ENCODE data around the gene TUBB6.
A peak's percentile ranks its signal among the peaks of the same experiment; 100 is the strongest.

TUBB6 gene

GRCh38 chr18:12315490-12315889, 7.4 kb downstream of the TUBB6 start:
- DNase-seq (ENCODE audit: low read depth): no peak
- no peak overlapping the region for H3K4me3 ChIP-seq (replicated peaks; ENCODE audit: low read depth, low read length)
- no peak for TF ChIP-seq CTCF (IDR thresholded peaks at IDR 0.05; ENCODE audit: low read length, missing control alignments)

- no peak for DNase-seq (ENCODE audit: low read depth)
- TF ChIP-seq CTCF (IDR thresholded peaks at IDR 0.05; ENCODE audit: low read length, missing control alignments): no peak
- no peak overlapping the region for H3K4me3 ChIP-seq (replicated peaks; ENCODE audit: low read depth, low read length)
Measured at GRCh38 chr18:12315911-12316310, 7.9 kb downstream of the TUBB6 start.

GRCh38 chr18:12317664-12318333, 9.8 kb downstream of the TUBB6 start:
- TF ChIP-seq CTCF (IDR thresholded peaks at IDR 0.05; ENCODE audit: low read length, missing control alignments): no peak
- peak; percentile 74 for DNase-seq (ENCODE audit: low read depth)
- no peak overlapping the region for H3K4me3 ChIP-seq (replicated peaks; ENCODE audit: low read depth, low read length)

DNA sequence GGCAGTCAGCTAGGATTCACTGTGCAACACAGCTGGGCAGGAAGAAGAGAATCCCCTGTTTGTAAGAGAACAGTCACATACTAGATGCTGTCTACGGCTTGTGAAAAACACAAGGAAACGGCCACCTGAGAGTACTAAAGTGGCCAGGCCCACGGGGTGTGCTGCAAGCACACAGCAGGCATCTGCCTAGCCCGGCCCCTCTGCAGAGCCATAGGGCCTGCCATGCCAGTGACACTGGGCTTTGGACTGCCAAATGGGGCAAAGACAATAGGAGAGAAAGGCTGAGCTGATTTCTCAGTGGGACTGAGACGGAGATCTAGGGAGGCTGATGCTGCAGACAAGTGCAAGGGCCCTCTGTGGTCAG, 10.3 kb downstream of the TUBB6 start:
- H3K4me3 ChIP-seq (replicated peaks; ENCODE audit: low read depth, low read length): no peak overlapping the region
- TF ChIP-seq CTCF (IDR thresholded peaks at IDR 0.05; ENCODE audit: low read length, missing control alignments): no peak
- no peak for DNase-seq (ENCODE audit: low read depth)

DNA sequence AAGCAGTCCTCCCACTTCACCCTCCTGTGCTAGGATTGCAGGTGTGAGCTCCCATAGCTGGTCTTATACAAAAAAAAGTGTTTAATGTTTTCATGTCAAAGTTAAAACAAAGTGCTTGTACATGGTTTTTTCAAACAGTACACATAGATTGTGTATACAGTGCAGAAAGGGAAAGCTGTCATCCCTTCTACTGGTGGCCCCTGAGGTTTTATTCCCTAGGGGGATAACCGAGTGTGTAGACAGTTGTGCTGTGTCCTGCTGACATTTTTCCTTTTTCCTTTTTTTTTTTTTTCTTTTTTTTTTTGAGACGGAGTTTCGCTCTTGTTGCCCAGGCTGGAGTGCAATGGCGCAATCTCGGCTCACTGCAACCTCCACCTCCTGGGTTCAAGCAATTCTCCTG, 10.8 kb downstream of the TUBB6 start:
- no peak for TF ChIP-seq CTCF (IDR thresholded peaks at IDR 0.05; ENCODE audit: low read length, missing control alignments)
- no peak for DNase-seq (ENCODE audit: low read depth)
- H3K4me3 ChIP-seq (replicated peaks; ENCODE audit: low read depth, low read length): no peak overlapping the region

- no peak for TF ChIP-seq CTCF (IDR thresholded peaks at IDR 0.05; ENCODE audit: low read length, missing control alignments)
- DNase-seq (ENCODE audit: low read depth): no peak
- H3K4me3 ChIP-seq (replicated peaks; ENCODE audit: low read depth, low read length): no peak overlapping the region
Measured at GRCh38 chr18:12321333-12321732, 13.3 kb downstream of the TUBB6 start.

DNA sequence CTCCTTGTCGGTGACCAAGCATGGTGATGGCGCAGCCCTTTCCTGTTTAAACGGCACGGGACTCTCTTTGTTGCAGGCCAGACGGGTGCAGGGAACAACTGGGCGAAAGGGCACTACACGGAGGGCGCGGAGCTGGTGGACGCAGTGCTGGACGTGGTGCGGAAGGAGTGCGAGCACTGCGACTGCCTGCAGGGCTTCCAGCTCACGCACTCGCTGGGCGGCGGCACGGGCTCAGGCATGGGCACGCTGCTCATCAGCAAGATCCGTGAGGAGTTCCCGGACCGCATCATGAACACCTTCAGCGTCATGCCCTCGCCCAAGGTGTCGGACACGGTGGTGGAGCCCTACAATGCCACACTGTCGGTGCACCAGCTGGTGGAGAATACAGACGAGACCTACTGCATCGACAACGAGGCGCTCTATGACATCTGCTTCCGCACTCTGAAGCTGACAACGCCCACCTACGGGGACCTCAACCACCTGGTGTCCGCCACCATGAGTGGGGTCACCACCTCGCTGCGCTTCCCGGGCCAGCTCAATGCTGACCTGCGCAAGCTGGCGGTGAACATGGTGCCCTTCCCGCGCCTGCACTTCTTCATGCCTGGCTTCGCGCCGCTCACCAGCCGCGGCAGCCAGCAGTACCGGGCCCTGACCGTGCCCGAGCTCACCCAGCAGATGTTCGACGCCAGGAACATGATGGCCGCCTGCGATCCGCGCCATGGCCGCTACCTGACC, 17.1 kb downstream of the TUBB6 start:
- TF ChIP-seq CTCF (IDR thresholded peaks at IDR 0.05; ENCODE audit: low read length, missing control alignments): no peak
- DNase-seq (ENCODE audit: low read depth): no peak
- H3K4me3 ChIP-seq (replicated peaks; ENCODE audit: low read depth, low read length): no peak overlapping the region
